ENCODE data around the gene MPHOSPH8.

GRCh38 chr13:19624265-19624664 lies 9.2 kb upstream of the MPHOSPH8 start:
- no peak for TF ChIP-seq CTCF (IDR thresholded peaks at IDR 0.05)
- no peak for TF ChIP-seq POLR2A (IDR thresholded peaks at IDR 0.05)
- no peak for TF ChIP-seq EP300 (IDR thresholded peaks at IDR 0.05)

Data from tibial nerve (tissue), 4 donors.